Endothelial cell of umbilical vein (primary cell): ENCODE measurements around the gene WDR76. TPM values are rescaled to one million over a fixed set of nuclear protein-coding genes. Genes with fewer than 3 reads are reported as not detected.

ENCODE experiments used
- BruUV-seq: library from RNA; stranded (reverse); fragments of 400-500 nt; replicated peaks from 2 replicates; lab custom pipeline; 2021; lab: Mats Ljungman, UMichigan
- CTCF ChIA-PET: fragments of 300-600, 350-600 bp; sonication (Branson Sonifier 250); formaldehyde crosslinking; loops from one replicate; lab custom pipeline; 2021; ENCODE audit warnings: antibody characterized with exemption, inconsistent platforms; lab: Charles Lee
- POLR2A ChIA-PET: fragments of 300-600, 350-600 bp; sonication (Branson Sonifier 250); formaldehyde crosslinking; loops from one replicate; lab custom pipeline; 2021; ENCODE audit warnings: antibody characterized with exemption, inconsistent platforms; lab: Charles Lee
- DNase-seq: peaks from one replicate; pipeline ENCODE4 v3.0.0-alpha.2; 2011; ENCODE audit warnings: low read depth, low spot score
- FAIRE-seq: peaks from 2 replicates; lab custom pipeline; 2011; peaks lifted over from hg19 to GRCh38; lab: Jason Lieb, UNC
- H2AFZ ChIP-seq: 2 replicates; pipeline ENCODE4 v1.6.0; 2012; ENCODE audit warnings: low read depth, low read length, control low read depth, inconsistent platforms
- H3K27ac ChIP-seq: 2 replicates; pipeline ENCODE4 v1.5.1; 2011; ENCODE audit warnings: low read depth, mild to moderate bottlenecking, control low read depth, low read length, moderate library complexity; ENCODE audit not compliant: insufficient read depth
- H3K27me3 ChIP-seq, 2 experiments: 2 replicates each; pipeline versions ENCODE4 v1.6.0 to v1.6.1; 2011; ENCODE audit warnings: low read length in 2 of 2, mixed read lengths in 1 of 2; ENCODE audit not compliant: control insufficient read depth in 2 of 2, insufficient read depth in 2 of 2
- H3K36me3 ChIP-seq, 2 experiments: 2 replicates in 1 of 2; 3 replicates in 1 of 2; pipeline ENCODE4 v1.5.1; 2011; ENCODE audit warnings: low read length in 2 of 2, mild to moderate bottlenecking in 1 of 2, moderate library complexity in 1 of 2; ENCODE audit not compliant: control insufficient read depth in 2 of 2, insufficient read depth in 2 of 2; ENCODE audit errors: extremely low read depth in 1 of 2
- H3K4me1 ChIP-seq: 3 replicates; pipeline ENCODE4 v1.5.1; 2011; ENCODE audit warnings: mild to moderate bottlenecking, low read length; ENCODE audit not compliant: control insufficient read depth, insufficient read depth; ENCODE audit errors: extremely low read depth
- H3K4me2 ChIP-seq: 2 replicates; pipeline ENCODE4 v1.6.1; 2011; ENCODE audit warnings: low read length, control low read depth, mixed read lengths; ENCODE audit not compliant: insufficient read depth
- H3K4me3 ChIP-seq, 3 experiments: fragments of 200-600 bp in 1 of 3; sonication (generic), shearing (Covaris generic) in 1 of 3; replicated peaks in 1 of 3; 2 replicates each; pipeline ENCODE4 v1.5.1; 2011 to 2016; ENCODE audit warnings: control low read depth in 3 of 3, low read length in 3 of 3, mild to moderate bottlenecking in 2 of 3, inconsistent platforms in 1 of 3, low read depth in 1 of 3, moderate library complexity in 1 of 3; ENCODE audit not compliant: insufficient read depth in 1 of 3
- H3K79me2 ChIP-seq: 2 replicates; pipeline ENCODE4 v1.6.0; 2012; ENCODE audit warnings: low read length, inconsistent platforms; ENCODE audit not compliant: control insufficient read depth, insufficient read depth
- H3K9ac ChIP-seq: replicated peaks from 2 replicates; pipeline ENCODE3; 2011; ENCODE audit warnings: low read length, control low read depth; ENCODE audit not compliant: insufficient read depth; ENCODE audit errors: extremely low read depth
- H3K9me1 ChIP-seq: replicated peaks from 3 replicates; pipeline ENCODE4 v1.6.0; 2011; ENCODE audit warnings: mild to moderate bottlenecking, low read length; ENCODE audit not compliant: control insufficient read depth, insufficient read depth; ENCODE audit errors: extremely low read depth
- H3K9me3 ChIP-seq: replicated peaks from 2 replicates; pipeline ENCODE4 v1.5.1; 2012; ENCODE audit warnings: low read length, inconsistent platforms; ENCODE audit not compliant: control insufficient read depth, insufficient read depth
- H4K20me1 ChIP-seq: replicated peaks from 2 replicates; pipeline ENCODE3; 2011; ENCODE audit warnings: mild to moderate bottlenecking, low read length; ENCODE audit not compliant: control insufficient read depth, insufficient read depth; ENCODE audit errors: extremely low read depth
- EZH2 ChIP-seq: IDR thresholded peaks from 2 replicates; pipeline ENCODE4 v1.6.1; 2012; ENCODE audit warnings: borderline replicate concordance, low read depth, mild to moderate bottlenecking, moderate library complexity, low read length, inconsistent platforms; ENCODE audit not compliant: severe bottlenecking
- FOS ChIP-seq: IDR thresholded peaks from 2 replicates; pipeline ENCODE4 v1.6.1; 2011; ENCODE audit warnings: mild to moderate bottlenecking, low read length, moderate library complexity, borderline replicate concordance; ENCODE audit not compliant: insufficient read depth
- GATA2 ChIP-seq: IDR thresholded peaks from 2 replicates; pipeline ENCODE4 v1.7.0; 2011; ENCODE audit warnings: low read depth, mild to moderate bottlenecking, moderate library complexity, mixed read lengths, low read length; ENCODE audit not compliant: insufficient read length, insufficient read depth
- JUN ChIP-seq: IDR thresholded peaks from 2 replicates; pipeline ENCODE4 v1.6.1; 2011; ENCODE audit warnings: borderline replicate concordance, low read depth; ENCODE audit not compliant: insufficient read length, insufficient read depth
- MYC ChIP-seq: IDR thresholded peaks from one replicate; pipeline ENCODE4 v1.6.1; 2011; ENCODE audit warnings: mild to moderate bottlenecking, low read depth, low read length
- POLR2A ChIP-seq: IDR thresholded peaks from 2 replicates; pipeline ENCODE4 v1.6.1; 2012; ENCODE audit warnings: low read depth, mild to moderate bottlenecking, control low read depth, low read length
- POLR2AphosphoS5 ChIP-seq: IDR thresholded peaks from 2 replicates; pipeline ENCODE4 v1.6.1; 2012; ENCODE audit warnings: low read depth, mild to moderate bottlenecking, control low read depth, low read length, moderate library complexity; ENCODE audit not compliant: insufficient read depth
- dilution Hi-C: fragments of 300-500 bp; cut with MboI; formaldehyde crosslinking; loops from one replicate; pipeline ENCODE4 v1.15.0; 2019; ENCODE audit warnings: low sequenced_read_pairs; ENCODE audit not compliant: extremely low pct_ligation_motif_present
- intact Hi-C: fragments of 100-400 bp; cut with micrococcal nuclease; formaldehyde crosslinking; loops from one replicate; pipeline ENCODE4 v1.10.0; 2022
- polyA plus RNA-seq, 4 experiments: library from polyadenylated mRNA; depleted of rRNA in 3 of 4; stranded (reverse) in 3 of 4; unstranded in 1 of 4; fragments of >200 nt; gene quantifications; 2 replicates each; pipeline versions ENCODE4 v1.2.1 to v1.2.3, GENCODE V29; 2011 to 2012; ENCODE audit warnings: missing spikeins in 1 of 4
- total RNA-seq: library from RNA; stranded (reverse); gene quantifications from 2 replicates; pipeline ENCODE4 v1.2.3, GENCODE V29; 2021
- TF ChIP-seq, protein P1 (sequence below): IDR thresholded peaks from 2 replicates; pipeline ENCODE4 v1.6.1; 2011; ENCODE audit not compliant: insufficient read depth, insufficient read length
- TF ChIP-seq, protein P2 (sequence below), 2 donors: IDR thresholded peaks; 1 replicate in 1 of 2; 2 replicates in 1 of 2; pipeline ENCODE4 v1.5.1; 2011; ENCODE audit warnings: low read length in 2 of 2, mild to moderate bottlenecking in 2 of 2, moderate library complexity in 2 of 2, control low read depth in 1 of 2, inconsistent platforms in 1 of 2, low read depth in 1 of 2; ENCODE audit not compliant: insufficient read depth in 1 of 2; ENCODE audit errors: extremely low read depth in 1 of 2

The WDR76 gene
- total and polyA plus RNA-seq, 2 donors (not counting 3 experiments of a cell fraction or from before 2014, with no cell fraction given): 3.1 to 25.2 TPM

DNA sequence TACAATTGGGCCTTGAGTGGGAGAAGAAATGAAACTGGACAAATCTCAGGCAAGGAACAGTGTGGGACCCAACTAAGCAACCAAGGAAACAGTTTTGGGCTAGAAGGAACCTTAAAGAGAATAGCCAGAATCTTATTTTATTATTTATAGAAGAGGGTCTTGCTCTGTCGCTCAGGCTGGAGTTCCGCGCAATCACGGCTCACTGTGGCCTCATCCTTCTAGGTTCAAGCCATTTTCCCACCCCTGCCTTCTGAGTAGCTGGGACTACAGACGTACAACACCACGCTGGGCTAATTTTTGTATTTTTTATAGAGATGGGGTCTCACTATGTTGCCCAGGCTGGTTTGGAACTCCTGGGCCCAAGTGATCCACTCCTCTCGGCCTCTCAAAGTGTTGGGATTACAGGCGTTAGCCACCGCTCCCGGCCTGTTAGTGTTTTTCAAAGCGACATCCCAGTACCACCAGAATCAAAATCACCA lies 734 bp upstream of the WDR76 start:
- H3K9me1 ChIP-seq: no peaks in the 10 kb centered on the region
- H3K36me3 ChIP-seq: no peaks in the 10 kb centered on the region
- no peaks in the 10 kb centered on the region for H3K9me3 ChIP-seq
- H3K27me3 ChIP-seq: no peaks in the 10 kb centered on the region
- H4K20me1 ChIP-seq: no peaks in the 10 kb centered on the region
- no peak overlapping the region for H3K9ac ChIP-seq
- intact Hi-C loops (no loop called here), dilution Hi-C loops (no loop called here)
- no peak for DNase-seq
- peaks cover 22% of the 10 kb centered on the region for H3K4me1 ChIP-seq
- BruUV-seq: no TSS peak
- TF ChIP-seq EZH2: no peak
- TF ChIP-seq, protein P1, sequence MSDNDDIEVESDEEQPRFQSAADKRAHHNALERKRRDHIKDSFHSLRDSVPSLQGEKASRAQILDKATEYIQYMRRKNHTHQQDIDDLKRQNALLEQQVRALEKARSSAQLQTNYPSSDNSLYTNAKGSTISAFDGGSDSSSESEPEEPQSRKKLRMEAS: no peak
- TF ChIP-seq FOS: no peak
- TF ChIP-seq POLR2A: no peak
- no peak for TF ChIP-seq GATA2
- TF ChIP-seq, protein P2, sequence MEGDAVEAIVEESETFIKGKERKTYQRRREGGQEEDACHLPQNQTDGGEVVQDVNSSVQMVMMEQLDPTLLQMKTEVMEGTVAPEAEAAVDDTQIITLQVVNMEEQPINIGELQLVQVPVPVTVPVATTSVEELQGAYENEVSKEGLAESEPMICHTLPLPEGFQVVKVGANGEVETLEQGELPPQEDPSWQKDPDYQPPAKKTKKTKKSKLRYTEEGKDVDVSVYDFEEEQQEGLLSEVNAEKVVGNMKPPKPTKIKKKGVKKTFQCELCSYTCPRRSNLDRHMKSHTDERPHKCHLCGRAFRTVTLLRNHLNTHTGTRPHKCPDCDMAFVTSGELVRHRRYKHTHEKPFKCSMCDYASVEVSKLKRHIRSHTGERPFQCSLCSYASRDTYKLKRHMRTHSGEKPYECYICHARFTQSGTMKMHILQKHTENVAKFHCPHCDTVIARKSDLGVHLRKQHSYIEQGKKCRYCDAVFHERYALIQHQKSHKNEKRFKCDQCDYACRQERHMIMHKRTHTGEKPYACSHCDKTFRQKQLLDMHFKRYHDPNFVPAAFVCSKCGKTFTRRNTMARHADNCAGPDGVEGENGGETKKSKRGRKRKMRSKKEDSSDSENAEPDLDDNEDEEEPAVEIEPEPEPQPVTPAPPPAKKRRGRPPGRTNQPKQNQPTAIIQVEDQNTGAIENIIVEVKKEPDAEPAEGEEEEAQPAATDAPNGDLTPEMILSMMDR (IDR thresholded peaks at IDR 0.05; ENCODE audit: extremely low read depth in 1 of 2, insufficient read depth in 1 of 2, low read depth in 1 of 2, low read length in 2 of 2): no peak
- TF ChIP-seq POLR2AphosphoS5: no peak
- TF ChIP-seq MYC: no peak
- TF ChIP-seq JUN: no peak
- ChIA-PET CTCF (no interaction called here), POLR2A (no interaction called here)
- peaks cover 56% of the 10 kb centered on the region for H3K79me2 ChIP-seq
- no peak overlapping the region for H3K4me2 ChIP-seq
- FAIRE-seq: no peak
- peak overlapping the region; percentile 54 for H3K27ac ChIP-seq
- no peak overlapping the region for H3K4me3 ChIP-seq
- H2AFZ ChIP-seq: no peak overlapping the region
